HCT116 (cell line): ENCODE data around the gene RSPH6A.

ENCODE experiments used
- CTCF ChIP-seq, 3 experiments: fragments of 200-600 bp in 1 of 3; sonication (generic) in 1 of 3; IDR thresholded peaks in 2 of 3; conservative IDR thresholded peaks in 1 of 3; 2 replicates each; pipeline ENCODE4 v1.5.1; 2012 to 2017; ENCODE audit warnings: low read depth in 2 of 3, low read length in 2 of 3, antibody characterized with exemption in 1 of 3, borderline replicate concordance in 1 of 3, control low read depth in 1 of 3, mild to moderate bottlenecking in 1 of 3, mixed read lengths in 1 of 3, mixed run types in 1 of 3, moderate library complexity in 1 of 3; ENCODE audit not compliant: insufficient read depth in 1 of 3
- POLR2AphosphoS5 ChIP-seq: IDR thresholded peaks from 2 replicates; pipeline ENCODE4 v1.6.1; 2011; ENCODE audit warnings: mild to moderate bottlenecking, low read depth, low read length, moderate library complexity

- TF ChIP-seq CTCF (IDR thresholded peaks at IDR 0.05 in 2 of 3, conservative IDR thresholded peaks at IDR 0.05 in 1 of 3; ENCODE audit: borderline replicate concordance in 1 of 3, insufficient read depth in 1 of 3, low read depth in 2 of 3, low read length in 2 of 3) (no peak), POLR2AphosphoS5 (no peak)
Observed at GRCh38 chr19:45772130-45772840, 42.8 kb downstream of the RSPH6A start.
